HG03060 (cell line): ENCODE data around the gene SLC8A2.

ENCODE experiments used
- ATAC-seq: cut with Tn5 transposase; IDR thresholded peaks from one replicate; pipeline ENCODE4 v1.9.1; 2021; ENCODE audit warnings: low read depth, moderate number of reproducible peaks; ENCODE audit not compliant: unreplicated experiment

SLC8A2 gene, protein sequence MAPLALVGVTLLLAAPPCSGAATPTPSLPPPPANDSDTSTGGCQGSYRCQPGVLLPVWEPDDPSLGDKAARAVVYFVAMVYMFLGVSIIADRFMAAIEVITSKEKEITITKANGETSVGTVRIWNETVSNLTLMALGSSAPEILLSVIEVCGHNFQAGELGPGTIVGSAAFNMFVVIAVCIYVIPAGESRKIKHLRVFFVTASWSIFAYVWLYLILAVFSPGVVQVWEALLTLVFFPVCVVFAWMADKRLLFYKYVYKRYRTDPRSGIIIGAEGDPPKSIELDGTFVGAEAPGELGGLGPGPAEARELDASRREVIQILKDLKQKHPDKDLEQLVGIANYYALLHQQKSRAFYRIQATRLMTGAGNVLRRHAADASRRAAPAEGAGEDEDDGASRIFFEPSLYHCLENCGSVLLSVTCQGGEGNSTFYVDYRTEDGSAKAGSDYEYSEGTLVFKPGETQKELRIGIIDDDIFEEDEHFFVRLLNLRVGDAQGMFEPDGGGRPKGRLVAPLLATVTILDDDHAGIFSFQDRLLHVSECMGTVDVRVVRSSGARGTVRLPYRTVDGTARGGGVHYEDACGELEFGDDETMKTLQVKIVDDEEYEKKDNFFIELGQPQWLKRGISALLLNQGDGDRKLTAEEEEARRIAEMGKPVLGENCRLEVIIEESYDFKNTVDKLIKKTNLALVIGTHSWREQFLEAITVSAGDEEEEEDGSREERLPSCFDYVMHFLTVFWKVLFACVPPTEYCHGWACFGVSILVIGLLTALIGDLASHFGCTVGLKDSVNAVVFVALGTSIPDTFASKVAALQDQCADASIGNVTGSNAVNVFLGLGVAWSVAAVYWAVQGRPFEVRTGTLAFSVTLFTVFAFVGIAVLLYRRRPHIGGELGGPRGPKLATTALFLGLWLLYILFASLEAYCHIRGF

GRCh38 chr19:47471733-47472457, at the start of gene SLC8A2:
SLC8A2 (minus strand) TSS chr19:47471893; CDS start chr19:47466403, 5,490 bp downstream.
- no peak for ATAC-seq

GRCh38 chr19:47520839-47521238, 49.1 kb upstream of the SLC8A2 start:
- ATAC-seq = no peak

- ATAC-seq = no peak
Observed at GRCh38 chr19:47520343-47520806, 48.7 kb upstream of the SLC8A2 start.

- no peak for ATAC-seq
Observed at GRCh38 chr19:47518854-47519253, 47.2 kb upstream of the SLC8A2 start.

DNA sequence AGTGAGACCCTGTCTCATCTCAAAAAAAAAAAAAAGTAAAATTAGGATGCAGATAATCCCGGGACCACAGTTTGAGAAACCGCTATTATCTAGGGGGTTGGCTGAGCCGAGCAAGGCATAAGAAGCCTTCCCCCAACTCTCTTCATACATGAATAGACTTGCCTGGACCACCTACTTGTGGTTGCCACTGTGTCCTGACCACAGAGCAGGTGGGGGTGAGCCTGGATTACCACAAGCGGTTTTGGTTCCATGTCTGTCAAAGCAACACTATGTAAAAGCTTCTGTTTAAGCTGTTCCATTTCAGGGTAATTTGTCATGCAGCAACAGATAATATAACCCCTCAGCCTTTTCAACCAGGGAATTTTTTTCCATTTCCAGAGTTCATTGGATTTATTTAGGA, 46.4 kb upstream of the SLC8A2 start:
- no peak for ATAC-seq

DNA sequence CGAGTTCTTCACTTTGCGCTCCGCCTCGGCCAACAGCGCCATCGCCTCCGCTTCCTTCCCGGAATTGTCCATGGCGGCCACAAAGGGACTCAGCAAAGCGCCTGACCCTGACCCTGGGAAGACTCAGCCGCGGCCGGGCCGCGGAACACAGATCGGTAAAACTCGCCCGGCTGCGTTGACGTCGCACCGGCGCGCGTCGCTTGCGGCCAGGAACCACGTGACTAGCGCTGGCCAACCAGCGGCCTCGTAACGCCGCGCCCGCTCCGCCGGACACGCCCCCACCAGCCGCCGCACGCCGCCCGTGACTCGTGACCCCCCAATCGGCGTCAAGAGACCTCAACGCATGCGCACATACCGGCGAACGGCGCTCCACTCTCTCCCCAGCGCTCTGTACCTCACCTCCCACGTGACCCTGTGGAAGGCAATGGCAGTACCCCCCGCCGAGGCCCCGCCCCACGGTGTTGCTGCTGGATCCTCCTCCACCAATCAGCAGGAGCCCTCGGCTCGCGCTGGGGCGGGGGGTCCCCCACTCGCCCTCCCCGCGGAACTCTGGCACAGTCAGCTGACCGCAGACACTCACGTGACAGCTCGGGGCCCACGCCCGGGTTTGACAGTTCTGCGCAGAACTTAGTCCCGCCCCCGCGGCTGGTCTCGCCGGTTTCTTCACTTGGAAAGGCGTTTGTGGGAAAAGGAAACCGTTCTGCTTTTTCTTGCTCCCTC, 43.3 kb upstream of the SLC8A2 start, which contains the start of gene NAPA:
NAPA (minus strand) TSS at position 195 of the 720 bp plus-strand sequence; CDS start at position 72, 123 bp downstream.
- ATAC-seq = peak; percentile 81

GRCh38 chr19:47514151-47514868, 42.6 kb upstream of the SLC8A2 start:
- no peak for ATAC-seq

DNA sequence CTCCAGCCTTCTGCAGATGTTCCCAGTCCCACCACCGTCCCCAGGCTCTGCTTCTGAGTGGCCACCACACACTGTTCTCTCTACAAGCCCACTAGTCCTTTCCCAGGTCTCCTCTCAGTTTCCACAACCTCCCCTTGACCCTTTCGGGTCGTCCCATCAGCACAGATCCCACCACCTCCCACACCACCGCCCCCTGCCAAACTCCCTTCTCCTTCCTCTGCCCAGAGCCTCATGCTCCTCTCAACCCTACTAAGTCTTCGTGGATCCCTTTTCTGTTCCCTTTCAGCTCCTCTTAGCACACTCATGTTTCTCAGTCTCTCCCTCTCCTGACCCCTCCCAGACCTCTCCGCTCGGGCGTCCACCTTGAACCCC, 41.2 kb upstream of the SLC8A2 start:
- ATAC-seq = no peak

DNA sequence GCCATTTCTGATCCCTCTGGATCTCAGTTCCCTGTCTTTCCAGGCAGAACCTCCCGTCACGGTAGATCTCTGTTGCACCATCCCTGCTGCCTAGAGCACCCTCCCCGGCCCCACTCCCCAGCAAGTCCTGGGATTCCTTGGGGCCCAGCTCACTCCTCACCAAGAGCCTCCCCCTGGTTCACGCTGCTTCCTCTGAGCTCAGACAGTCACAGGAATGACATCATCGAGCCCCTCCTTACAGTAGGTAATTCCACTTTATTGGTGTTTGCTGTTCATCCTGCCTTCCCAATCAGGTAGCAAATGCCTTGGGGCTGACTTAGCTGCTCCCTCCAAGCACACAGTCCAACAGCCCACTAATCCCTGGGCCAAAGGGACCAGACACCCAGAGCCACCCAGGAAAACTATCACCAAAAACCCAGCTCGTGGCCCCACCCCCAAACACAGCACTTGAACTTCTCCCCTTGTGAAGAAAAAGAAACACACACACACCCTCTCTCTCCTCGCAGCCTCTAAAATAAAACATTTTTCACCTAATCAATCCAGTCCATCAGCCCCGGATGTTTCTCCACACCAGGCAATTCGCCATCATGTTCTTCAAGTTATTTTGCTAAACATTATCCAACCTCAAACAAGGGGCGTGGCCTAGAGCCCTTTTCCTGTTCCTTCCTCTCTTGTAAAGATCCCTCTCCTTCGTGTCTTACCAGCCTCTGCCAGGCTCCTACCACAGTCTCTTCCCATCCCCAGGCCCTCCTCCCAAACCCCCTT, 40.7 kb upstream of the SLC8A2 start:
- ATAC-seq = no peak

- no peak for ATAC-seq
Observed at GRCh38 chr19:47511681-47512080, 40.0 kb upstream of the SLC8A2 start.

- ATAC-seq = no peak
Observed at GRCh38 chr19:47511128-47511517, 39.4 kb upstream of the SLC8A2 start.

DNA sequence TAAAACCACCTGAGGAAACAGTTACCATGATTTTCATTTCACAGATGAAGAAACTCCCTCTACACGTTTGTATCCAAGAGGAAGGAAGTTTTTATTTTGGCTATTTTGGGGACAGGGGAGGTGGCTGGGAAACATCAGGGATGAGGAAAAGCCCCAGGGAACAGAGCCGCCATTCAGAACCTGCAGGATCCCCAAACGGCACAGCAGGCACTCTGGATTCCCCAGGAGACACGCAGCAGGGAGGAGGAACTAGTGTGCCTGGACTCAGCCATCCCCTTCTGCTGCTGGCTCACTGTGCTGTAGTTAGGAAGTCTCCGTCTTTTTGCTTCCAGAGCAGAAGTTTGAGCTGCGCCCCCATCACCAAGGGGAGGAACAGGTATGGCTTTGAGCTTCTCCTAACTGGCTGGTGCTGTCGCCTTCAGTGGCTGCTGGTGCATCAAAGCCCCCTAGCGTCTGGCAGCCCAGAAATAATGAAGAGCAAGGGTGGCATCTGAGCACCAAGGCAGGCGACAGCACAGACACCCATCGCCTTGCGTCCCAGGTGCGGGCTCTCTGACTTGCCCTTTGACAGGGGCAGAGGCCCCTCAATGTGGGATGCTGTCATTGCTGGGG, 38.9 kb upstream of the SLC8A2 start:
- no peak for ATAC-seq

DNA sequence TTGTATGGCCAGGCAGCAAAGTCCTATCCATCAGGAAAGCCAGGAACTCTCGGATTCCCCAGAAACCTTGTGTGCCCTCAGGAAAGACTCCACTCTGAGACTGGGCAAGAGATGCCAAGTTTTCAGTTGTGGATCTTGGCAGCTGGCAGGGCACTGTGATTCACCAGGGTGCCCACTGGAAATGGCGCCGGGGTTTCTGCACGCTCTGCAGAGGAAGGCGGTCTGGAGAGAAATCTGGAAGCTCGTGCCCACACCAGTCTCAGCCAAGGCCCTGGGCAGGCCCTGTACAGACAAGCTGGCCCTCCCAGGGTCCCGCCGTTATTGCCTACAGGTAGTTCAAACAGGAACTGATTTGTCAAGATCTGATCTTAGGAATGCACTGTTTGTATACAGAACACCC, 38.3 kb upstream of the SLC8A2 start:
- ATAC-seq = no peak

DNA sequence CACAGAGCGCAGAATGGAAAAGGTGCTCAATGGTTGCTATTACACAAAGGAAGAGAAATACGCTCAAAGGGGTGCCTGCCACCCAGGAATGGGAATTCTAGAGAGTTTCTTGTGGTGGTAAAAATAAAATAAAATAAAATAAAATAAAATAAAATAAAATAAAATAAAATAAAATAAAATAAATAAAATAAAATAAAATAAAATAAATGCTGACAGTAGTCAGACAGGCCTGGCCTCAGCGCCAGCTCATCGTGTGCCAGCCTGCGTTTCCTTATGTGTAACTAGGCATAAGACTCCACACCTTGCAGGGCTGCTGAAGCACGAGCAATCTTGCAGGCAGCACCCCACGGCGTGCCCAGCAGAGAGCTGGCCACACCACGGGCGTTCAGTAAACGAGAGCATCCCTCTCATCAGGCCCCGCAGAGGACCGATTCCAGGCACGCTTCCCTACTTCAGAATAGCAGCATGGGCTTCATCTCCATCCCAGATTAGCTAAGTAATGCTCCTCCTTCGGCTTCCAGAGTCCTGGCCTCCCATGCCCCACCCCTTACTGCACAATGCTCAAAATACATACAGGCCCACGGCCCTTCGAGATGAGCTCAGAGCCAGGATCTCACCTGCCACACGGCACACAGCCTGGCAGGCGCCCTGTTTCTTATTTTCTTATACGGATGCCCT, 37.6 kb upstream of the SLC8A2 start:
- no peak for ATAC-seq

- no peak for ATAC-seq
Observed at GRCh38 chr19:47508721-47509120, 37.0 kb upstream of the SLC8A2 start.

- no peak for ATAC-seq
Observed at GRCh38 chr19:47507924-47508553, 36.3 kb upstream of the SLC8A2 start.

DNA sequence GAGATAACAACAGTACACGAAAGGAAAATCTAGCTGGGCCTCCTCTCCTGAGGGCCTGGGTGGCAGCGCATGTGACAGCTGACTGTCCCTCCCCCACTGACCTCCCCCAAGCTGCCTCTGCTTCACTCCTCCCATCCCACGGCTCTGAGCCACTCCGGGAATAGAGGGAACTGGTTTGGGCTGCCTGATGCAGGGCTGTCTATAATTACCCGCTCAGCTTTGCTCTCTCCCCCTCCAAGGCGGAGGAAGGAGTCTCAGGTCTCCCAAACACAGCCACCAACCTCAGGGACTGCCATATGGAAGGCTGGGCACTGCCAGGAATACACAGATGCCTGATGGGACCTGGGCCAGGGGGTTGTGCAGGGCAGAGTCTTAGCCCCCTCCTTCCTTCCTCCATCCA, 35.3 kb upstream of the SLC8A2 start:
- no peak for ATAC-seq
